Measurements from ENCODE around the gene VWA8. TPM values are rescaled to one million over a fixed set of nuclear protein-coding genes. Genes with fewer than 3 reads are reported as not detected.

VWA8 gene
- polyA plus RNA-seq, 3 donors, result 2.0 to 4.4 (median 3.4) TPM

DNA sequence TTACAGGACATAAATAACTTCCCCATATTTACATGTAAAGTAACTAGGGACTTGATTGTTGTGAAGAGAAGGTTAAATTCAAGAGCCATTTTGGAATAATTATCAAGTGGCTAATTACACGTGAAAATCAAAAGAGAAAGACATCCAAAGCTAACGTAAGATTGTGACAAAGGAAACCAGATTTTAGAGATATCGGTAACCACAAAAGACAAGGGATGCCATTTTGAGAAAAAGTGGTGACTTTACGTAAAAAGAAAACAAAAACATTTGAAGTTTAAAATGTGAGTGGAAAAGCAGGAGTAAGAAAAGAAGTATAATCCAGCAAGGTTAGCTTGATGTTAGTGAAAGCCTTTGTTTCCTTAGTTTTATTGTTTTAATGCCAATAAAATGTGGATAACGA lies 10.9 kb upstream of the VWA8 start:
- Mint-ChIP-seq H3K4me1 (peaks cover 2% of the 10 kb centered on the region), H3K27ac (no peak overlapping the region), H3K4me3 (no peak overlapping the region), H3K9me3 (peaks cover 0 to 3% (median 0%) of the 10 kb centered on the region in 7 donors), H3K36me3 (no peaks in the 10 kb centered on the region), H3K27me3 (ENCODE audit: low read depth in 3 of 3) (peaks cover 1% of the 10 kb centered on the region in 3 donors)
- Histone ChIP-seq H3K27ac (ENCODE audit: low read depth in 1 of 2, low read length in 2 of 2) (no peak overlapping the region), H3K27me3 (ENCODE audit: control insufficient read depth in 2 of 2, insufficient read depth in 2 of 2, low read length in 2 of 2) (no peaks in the 10 kb centered on the region), H3K9me3 (replicated peaks in 1 of 2; ENCODE audit: control insufficient read depth in 1 of 2, insufficient read depth in 1 of 2, low read length in 2 of 2) (no peaks in the 10 kb centered on the region), H3K4me3 (replicated peaks in 1 of 3; ENCODE audit: low read depth in 2 of 3, low read length in 3 of 3) (no peak overlapping the region), H3K4me2 (replicated peaks; ENCODE audit: extremely low read depth, low read length, poor library complexity, severe bottlenecking) (no peak overlapping the region), H3K4me1 (ENCODE audit: control insufficient read depth in 1 of 2, insufficient read depth in 2 of 2, low read length in 2 of 2) (no peaks in the 10 kb centered on the region), H2AFZ (ENCODE audit: insufficient read depth, low read depth, low read length, poor library complexity, severe bottlenecking) (no peak overlapping the region), H3K36me3 (replicated peaks in 1 of 2; ENCODE audit: control insufficient read depth in 1 of 2, insufficient read depth in 2 of 2, low read length in 2 of 2) (no peaks in the 10 kb centered on the region), H3K9ac (ENCODE audit: insufficient read depth, low read length, poor library complexity, severe bottlenecking) (no peak overlapping the region), H3K79me2 (ENCODE audit: insufficient read depth, low read length) (no peaks in the 10 kb centered on the region), H4K20me1 (ENCODE audit: insufficient read depth, low read length) (no peaks in the 10 kb centered on the region)
- intact Hi-C loops (cut with micrococcal nuclease), result no loop called here
- 80% methylated on average over 2 of the region's 5 CpGs for WGBS (ENCODE audit: insufficient coverage)
- DNase-seq, result no peak
- TF ChIP-seq, protein P1, sequence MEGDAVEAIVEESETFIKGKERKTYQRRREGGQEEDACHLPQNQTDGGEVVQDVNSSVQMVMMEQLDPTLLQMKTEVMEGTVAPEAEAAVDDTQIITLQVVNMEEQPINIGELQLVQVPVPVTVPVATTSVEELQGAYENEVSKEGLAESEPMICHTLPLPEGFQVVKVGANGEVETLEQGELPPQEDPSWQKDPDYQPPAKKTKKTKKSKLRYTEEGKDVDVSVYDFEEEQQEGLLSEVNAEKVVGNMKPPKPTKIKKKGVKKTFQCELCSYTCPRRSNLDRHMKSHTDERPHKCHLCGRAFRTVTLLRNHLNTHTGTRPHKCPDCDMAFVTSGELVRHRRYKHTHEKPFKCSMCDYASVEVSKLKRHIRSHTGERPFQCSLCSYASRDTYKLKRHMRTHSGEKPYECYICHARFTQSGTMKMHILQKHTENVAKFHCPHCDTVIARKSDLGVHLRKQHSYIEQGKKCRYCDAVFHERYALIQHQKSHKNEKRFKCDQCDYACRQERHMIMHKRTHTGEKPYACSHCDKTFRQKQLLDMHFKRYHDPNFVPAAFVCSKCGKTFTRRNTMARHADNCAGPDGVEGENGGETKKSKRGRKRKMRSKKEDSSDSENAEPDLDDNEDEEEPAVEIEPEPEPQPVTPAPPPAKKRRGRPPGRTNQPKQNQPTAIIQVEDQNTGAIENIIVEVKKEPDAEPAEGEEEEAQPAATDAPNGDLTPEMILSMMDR (IDR thresholded peaks at IDR 0.05), result no peak

DNA sequence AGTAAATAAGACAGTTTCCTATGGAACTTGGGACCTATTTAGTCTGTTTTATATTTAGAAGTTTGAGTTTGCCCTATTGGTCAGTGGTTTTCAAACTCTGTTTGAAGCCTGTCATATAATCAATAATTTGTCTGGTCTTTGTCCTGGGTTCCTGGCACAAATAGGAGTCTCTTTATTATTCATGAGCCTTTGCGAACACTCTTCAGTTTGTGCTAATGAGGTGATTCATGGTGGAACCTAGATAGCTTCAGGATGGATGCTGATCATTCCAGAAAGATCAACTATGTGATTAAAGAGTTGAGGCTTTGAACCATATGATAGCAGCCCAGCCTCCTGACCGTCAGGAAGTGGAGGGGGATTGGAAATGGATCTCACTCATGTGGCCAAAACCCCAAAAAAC lies 10.0 kb upstream of the VWA8 start:
- Mint-ChIP-seq H3K4me3 (no peak overlapping the region), H3K36me3 (no peaks in the 10 kb centered on the region), H3K9me3 (peaks cover 0 to 3% (median 0%) of the 10 kb centered on the region in 7 donors), H3K27ac (no peak overlapping the region), H3K4me1 (peaks cover 2% of the 10 kb centered on the region), H3K27me3 (ENCODE audit: low read depth in 3 of 3) (peaks cover 1% of the 10 kb centered on the region in 3 donors)
- 100% methylated on average over 1 of the region's 2 CpGs for WGBS (ENCODE audit: insufficient coverage)
- no peak for DNase-seq
- TF ChIP-seq, protein P1 (IDR thresholded peaks at IDR 0.05), result no peak
- Histone ChIP-seq H3K4me2 (replicated peaks; ENCODE audit: extremely low read depth, low read length, poor library complexity, severe bottlenecking) (no peak overlapping the region), H3K36me3 (replicated peaks in 1 of 2; ENCODE audit: control insufficient read depth in 1 of 2, insufficient read depth in 2 of 2, low read length in 2 of 2) (no peaks in the 10 kb centered on the region), H3K4me3 (replicated peaks in 1 of 3; ENCODE audit: low read depth in 2 of 3, low read length in 3 of 3) (no peak overlapping the region), H4K20me1 (ENCODE audit: insufficient read depth, low read length) (no peaks in the 10 kb centered on the region), H3K27me3 (ENCODE audit: control insufficient read depth in 2 of 2, insufficient read depth in 2 of 2, low read length in 2 of 2) (no peaks in the 10 kb centered on the region), H3K9ac (ENCODE audit: insufficient read depth, low read length, poor library complexity, severe bottlenecking) (no peak overlapping the region), H3K4me1 (ENCODE audit: control insufficient read depth in 1 of 2, insufficient read depth in 2 of 2, low read length in 2 of 2) (no peaks in the 10 kb centered on the region), H2AFZ (ENCODE audit: insufficient read depth, low read depth, low read length, poor library complexity, severe bottlenecking) (no peak overlapping the region), H3K79me2 (ENCODE audit: insufficient read depth, low read length) (no peaks in the 10 kb centered on the region), H3K9me3 (replicated peaks in 1 of 2; ENCODE audit: control insufficient read depth in 1 of 2, insufficient read depth in 1 of 2, low read length in 2 of 2) (no peaks in the 10 kb centered on the region), H3K27ac (ENCODE audit: low read depth in 1 of 2, low read length in 2 of 2) (no peak overlapping the region)
- intact Hi-C loops (cut with micrococcal nuclease), result no loop called here
